NCI-H1436 treated with DMSO at 0.1 percent for 48 hours (cell line): ENCODE results near the gene NOL4.

Experiments used
- DNase-seq: peaks from one replicate; lab custom pipeline; 2025; lab: John Stamatoyannopoulos, UW

Gene NOL4

DNA sequence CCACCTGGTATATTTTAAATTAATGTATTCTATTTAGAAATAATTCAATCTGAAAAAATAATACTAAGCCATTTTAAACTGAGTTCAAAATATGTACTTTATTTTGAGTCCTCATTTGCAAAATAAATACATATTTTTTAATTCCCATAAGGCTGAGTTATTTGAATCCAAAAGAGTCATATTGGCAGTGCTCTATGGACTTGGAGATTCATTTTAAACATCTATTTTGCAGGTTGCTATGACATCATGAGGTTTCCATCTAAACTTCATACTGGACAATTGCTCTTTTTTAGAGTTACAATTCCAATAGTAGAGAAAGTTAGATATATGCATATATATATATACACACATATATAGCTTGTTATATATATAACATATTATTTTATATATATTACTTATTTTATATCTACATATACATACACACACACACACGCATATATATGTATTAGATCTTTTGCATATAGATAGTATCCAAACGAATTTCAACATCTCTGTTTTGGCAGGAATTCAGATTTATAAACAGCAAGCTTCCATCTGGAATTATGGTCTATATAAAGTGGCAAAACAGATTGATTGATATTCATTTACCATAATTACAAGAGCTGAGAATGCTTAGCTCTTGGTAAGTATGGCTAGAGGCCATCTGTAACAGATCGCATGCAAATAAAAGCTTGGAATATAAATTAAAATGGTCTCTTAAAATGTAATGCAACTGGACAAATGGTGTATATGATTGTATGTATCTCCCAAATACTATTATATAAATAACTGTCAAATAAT lies 34.9 kb downstream of the NOL4 start:
- DNase-seq, result no peak
